Retinal pigment epithelial cell (primary cell): ENCODE measurements around the gene TCF7L2.

Experiments used
- DNase-seq: peaks from one replicate; pipeline ENCODE4 v3.0.0-alpha.2; 2010; ENCODE audit warnings: low read depth
- H3K4me3 ChIP-seq: 2 replicates; pipeline ENCODE4 v1.5.1; 2011; ENCODE audit warnings: mild to moderate bottlenecking, low read length, control low read depth, moderate library complexity
- CTCF ChIP-seq: conservative IDR thresholded peaks from 2 replicates; pipeline ENCODE4 v1.5.1; 2011; ENCODE audit warnings: low read depth, low read length, control low read depth, inconsistent platforms

TCF7L2 gene

GRCh38 chr10:113183573-113183972 is 233.5 kb downstream of the TCF7L2 start:
- no peak for DNase-seq
- no peak for TF ChIP-seq CTCF
- H3K4me3 ChIP-seq: no peak overlapping the region

DNA sequence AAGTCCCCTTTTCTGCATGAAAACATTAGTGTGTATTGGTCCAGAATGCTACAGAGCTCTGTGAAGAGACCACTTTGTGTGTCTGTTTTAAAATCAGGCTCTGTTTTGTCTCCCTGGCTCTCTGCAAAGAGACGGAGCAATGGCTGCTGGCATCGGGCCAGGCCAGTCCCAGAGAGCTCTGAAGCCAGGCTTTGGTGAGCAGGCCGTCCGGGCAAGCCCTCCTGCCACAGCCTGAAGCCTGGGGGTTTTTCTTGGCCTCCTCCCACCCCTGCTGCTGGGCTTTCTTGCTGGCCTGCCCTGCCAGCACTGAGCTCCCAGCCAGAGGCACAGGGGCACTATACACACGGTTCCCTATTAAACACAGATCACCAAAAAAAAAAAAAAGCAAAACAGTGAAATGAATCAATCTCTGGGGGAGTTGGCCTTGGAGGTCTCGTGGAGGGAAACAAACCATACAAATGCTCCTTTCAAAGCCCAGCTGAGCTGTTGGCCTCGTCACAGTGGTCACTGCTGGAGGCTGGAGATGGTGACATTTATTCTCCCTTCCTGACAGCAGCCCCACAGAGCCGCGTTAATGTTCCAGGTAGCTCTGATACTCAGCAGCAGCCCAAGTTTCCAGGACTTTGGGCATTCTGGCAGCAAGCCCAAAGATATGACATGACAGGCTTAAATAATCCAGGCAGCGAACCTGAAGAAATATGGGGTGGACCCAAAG is 237.2 kb downstream of the TCF7L2 start:
- no peak for DNase-seq

GRCh38 chr10:113199459-113199858 is 249.4 kb downstream of the TCF7L2 start:
- H3K4me3 ChIP-seq: no peak overlapping the region
- TF ChIP-seq CTCF: no peak
- DNase-seq: no peak

More for the DNA sequence above, 237.2 kb downstream of the TCF7L2 start:
- H3K4me3 ChIP-seq: no peak overlapping the region
- no peak for TF ChIP-seq CTCF

DNA sequence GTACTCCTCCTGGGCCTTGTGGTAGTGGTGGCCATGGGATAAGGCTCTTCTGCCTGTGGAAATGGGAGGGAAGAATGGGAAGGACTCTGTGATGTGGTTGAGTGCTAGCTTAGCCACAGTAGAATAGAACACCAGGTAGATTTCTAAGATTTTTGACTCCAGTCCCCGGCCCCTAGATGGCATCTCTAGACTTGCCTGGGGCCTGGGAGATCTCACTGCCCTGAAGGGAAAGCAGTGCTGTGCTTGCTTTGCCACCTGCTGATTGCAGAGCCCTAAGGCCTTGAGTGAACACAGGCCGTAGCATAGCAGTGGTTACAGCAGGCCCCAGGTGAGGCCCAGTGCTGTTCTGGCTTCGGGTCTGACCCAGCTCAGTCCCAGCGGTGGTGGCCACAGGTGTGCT is 252.0 kb downstream of the TCF7L2 start:
- no peak for TF ChIP-seq CTCF
- DNase-seq: no peak
- H3K4me3 ChIP-seq: no peak overlapping the region

GRCh38 chr10:113207924-113208323 is 257.9 kb downstream of the TCF7L2 start:
- no peak overlapping the region for H3K4me3 ChIP-seq
- no peak for DNase-seq
- TF ChIP-seq CTCF: no peak

DNA sequence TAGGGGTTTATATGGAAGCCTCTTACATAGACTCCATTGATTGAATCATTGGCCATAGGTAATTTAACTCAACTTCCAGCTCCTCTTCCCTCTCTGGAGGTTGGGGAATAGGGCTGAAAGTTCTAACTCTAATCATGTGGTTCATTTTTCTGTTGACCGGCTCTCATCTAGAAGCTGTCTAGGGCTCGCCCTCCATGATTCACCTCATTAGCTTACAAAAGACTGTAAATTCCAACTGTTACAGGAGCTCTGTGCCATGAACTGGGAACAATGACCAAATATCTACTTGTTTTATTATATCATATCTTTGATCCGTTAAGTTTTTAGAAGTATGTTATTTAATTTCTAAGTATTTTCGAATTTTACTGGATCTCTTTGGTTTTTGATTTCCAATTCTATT is 263.0 kb downstream of the TCF7L2 start:
- H3K4me3 ChIP-seq: no peak overlapping the region
- TF ChIP-seq CTCF: no peak
- DNase-seq: no peak

- DNase-seq: no peak
- no peak for TF ChIP-seq CTCF
- H3K4me3 ChIP-seq: no peak overlapping the region
These were observed 264.3 kb downstream of the TCF7L2 start for GRCh38 chr10:113214331-113214730.
